Endodermal cell (in vitro differentiated cells): ENCODE data around the gene CHAD. TPM values are rescaled to one million over a fixed set of nuclear protein-coding genes. Genes with fewer than 3 reads are reported as not detected.

Experiments
- DNase-seq: peaks from one replicate; pipeline ENCODE4 v3.0.0-alpha.2; 2017
- H3K27ac ChIP-seq: 2 replicates; pipeline ENCODE4 v1.5.1; 2013; ENCODE audit warnings: mild to moderate bottlenecking, low read depth, low read length, moderate library complexity
- H3K27me3 ChIP-seq: 2 replicates; pipeline ENCODE4 v1.6.1; 2013; ENCODE audit warnings: mild to moderate bottlenecking, low read length, moderate library complexity; ENCODE audit not compliant: insufficient read depth, control insufficient read depth, poor library complexity, severe bottlenecking
- H3K36me3 ChIP-seq: 2 replicates; pipeline ENCODE4 v1.7.0; 2013; ENCODE audit warnings: mild to moderate bottlenecking, low read length, moderate library complexity; ENCODE audit not compliant: control insufficient read depth, insufficient read depth
- H3K4me1 ChIP-seq: one replicate; pipeline ENCODE4 v1.7.0; 2013; ENCODE audit warnings: low read length; ENCODE audit not compliant: control insufficient read depth, insufficient read depth
- H3K4me3 ChIP-seq: 2 replicates; pipeline ENCODE4 v1.5.1; 2013; ENCODE audit warnings: mild to moderate bottlenecking, low read length, moderate library complexity
- H3K9ac ChIP-seq: 2 replicates; pipeline ENCODE4 v1.6.1; 2013; ENCODE audit warnings: mild to moderate bottlenecking, low read length, moderate library complexity; ENCODE audit not compliant: poor library complexity, severe bottlenecking; ENCODE audit errors: extremely low read depth
- H3K9me3 ChIP-seq: 2 replicates; pipeline ENCODE4 v1.6.1; 2013; ENCODE audit warnings: mild to moderate bottlenecking, low read length, moderate library complexity; ENCODE audit not compliant: control insufficient read depth
- H3K27ac Mint-ChIP-seq: 2 replicates; pipeline ENCODE4 v1.8.0; 2020; ENCODE audit warnings: mixed read lengths
- H3K27me3 Mint-ChIP-seq: 2 replicates; pipeline ENCODE4 v1.8.0; 2021; ENCODE audit warnings: mild to moderate bottlenecking, mixed read lengths; ENCODE audit not compliant: insufficient read depth
- H3K36me3 Mint-ChIP-seq: 2 replicates; pipeline ENCODE4 v1.8.0; 2020; ENCODE audit warnings: low read depth, mixed read lengths
- H3K4me1 Mint-ChIP-seq: 2 replicates; pipeline ENCODE4 v1.8.0; 2020; ENCODE audit warnings: mixed read lengths
- H3K4me3 Mint-ChIP-seq: 2 replicates; pipeline ENCODE4 v1.8.0; 2020; ENCODE audit warnings: mild to moderate bottlenecking, moderate library complexity, mixed read lengths
- H3K9me3 Mint-ChIP-seq: 2 replicates; pipeline ENCODE4 v1.8.0; 2020; ENCODE audit warnings: mild to moderate bottlenecking, mixed read lengths
- CTCF ChIP-seq: fragments of 200-600 bp; sonication (generic); conservative IDR thresholded peaks from 2 replicates; pipeline ENCODE4 v1.5.0; 2021; ENCODE audit warnings: antibody characterized with exemption, mild to moderate bottlenecking
- WGBS, 2 experiments: methylation state at CpG; one replicate each; pipeline versions ENCODE4 v1.1.5 to v1.1.7; 2013; ENCODE audit warnings: missing lambda C conversion rate in 2 of 2, mixed read lengths in 1 of 2; ENCODE audit not compliant: insufficient coverage in 1 of 2, insufficient read length in 1 of 2; 5-methylcytosine and 5-hydroxymethylcytosine counted together
- total RNA-seq, 2 donors: library from RNA; stranded (reverse); fragmentation: NEBNext Ultra II Directional in 1 of 2; extraction: Animal tissue kit (Norgen Biotek cat#: 25700) in 1 of 2; gene quantifications; 2 replicates in 1 of 2; 3 replicates in 1 of 2; pipeline ENCODE4 v1.2.1, GENCODE V29; 2021

The CHAD gene
- total RNA-seq, 2 donors from 2014 or later, result 0.15 TPM; not detected in 1

GRCh38 chr17:50483266-50483665, 14.6 kb upstream of the CHAD start:
- Histone ChIP-seq H3K27me3 (no peaks in the 10 kb centered on the region), H3K4me3 (no peak overlapping the region), H3K9me3 (no peaks in the 10 kb centered on the region), H3K36me3 (peaks cover 24% of the 10 kb centered on the region), H3K4me1 (no peaks in the 10 kb centered on the region), H3K27ac (no peak overlapping the region), H3K9ac (no peak overlapping the region)
- TF ChIP-seq CTCF, result no peak
- DNase-seq, result no peak
- no peaks in the 10 kb centered on the region for H3K27me3 Mint-ChIP-seq
- WGBS, 2 experiments, result 89% methylated on average over 5 of the region's 5 CpGs; no CpG with 5 or more reads in 1 of the 2 experiments
- peaks cover 24% of the 10 kb centered on the region for H3K36me3 Mint-ChIP-seq
- no peak overlapping the region for H3K4me3 Mint-ChIP-seq
- H3K27ac Mint-ChIP-seq, result no peak overlapping the region
- H3K9me3 Mint-ChIP-seq, result no peaks in the 10 kb centered on the region
- H3K4me1 Mint-ChIP-seq, result peaks cover 5% of the 10 kb centered on the region

- Histone ChIP-seq H3K4me1 (no peaks in the 10 kb centered on the region), H3K4me3 (no peak overlapping the region), H3K9ac (no peak overlapping the region), H3K27me3 (no peaks in the 10 kb centered on the region), H3K9me3 (no peaks in the 10 kb centered on the region), H3K36me3 (peaks cover 24% of the 10 kb centered on the region), H3K27ac (no peak overlapping the region)
- 0 to 36% methylated on average over 1 to 7 of the region's 7 CpGs for WGBS, 2 experiments
- peak overlapping the region; percentile 69 for H3K27ac Mint-ChIP-seq
- peaks cover 8% of the 10 kb centered on the region for H3K4me1 Mint-ChIP-seq
- peaks cover 24% of the 10 kb centered on the region for H3K36me3 Mint-ChIP-seq
- H3K4me3 Mint-ChIP-seq, result no peak overlapping the region
- H3K9me3 Mint-ChIP-seq, result no peaks in the 10 kb centered on the region
- H3K27me3 Mint-ChIP-seq, result peaks cover 2% of the 10 kb centered on the region
- peak; percentile 92 for TF ChIP-seq CTCF
- DNase-seq, result peak; percentile 99
Measured at GRCh38 chr17:50482516-50482915, 13.8 kb upstream of the CHAD start.

- TF ChIP-seq CTCF, result no peak
Measured at GRCh38 chr17:50482110-50482509, 13.4 kb upstream of the CHAD start.

More at GRCh38 chr17:50482110-50482509, 13.4 kb upstream of the CHAD start:
- Histone ChIP-seq H3K9me3 (no peaks in the 10 kb centered on the region), H3K9ac (no peak overlapping the region), H3K36me3 (peaks cover 24% of the 10 kb centered on the region), H3K27me3 (no peaks in the 10 kb centered on the region), H3K27ac (no peak overlapping the region), H3K4me1 (no peaks in the 10 kb centered on the region), H3K4me3 (no peak overlapping the region)
- Mint-ChIP-seq H3K27me3 (peaks cover 2% of the 10 kb centered on the region), H3K9me3 (no peaks in the 10 kb centered on the region), H3K4me1 (peaks cover 8% of the 10 kb centered on the region), H3K27ac (no peak overlapping the region), H3K4me3 (no peak overlapping the region), H3K36me3 (peaks cover 24% of the 10 kb centered on the region)
- 92 to 98% methylated on average over 20 to 23 of the region's 23 CpGs for WGBS, 2 experiments
- DNase-seq, result no peak
